ENCODE measurements around the gene LRRFIP2.

The LRRFIP2 gene

DNA sequence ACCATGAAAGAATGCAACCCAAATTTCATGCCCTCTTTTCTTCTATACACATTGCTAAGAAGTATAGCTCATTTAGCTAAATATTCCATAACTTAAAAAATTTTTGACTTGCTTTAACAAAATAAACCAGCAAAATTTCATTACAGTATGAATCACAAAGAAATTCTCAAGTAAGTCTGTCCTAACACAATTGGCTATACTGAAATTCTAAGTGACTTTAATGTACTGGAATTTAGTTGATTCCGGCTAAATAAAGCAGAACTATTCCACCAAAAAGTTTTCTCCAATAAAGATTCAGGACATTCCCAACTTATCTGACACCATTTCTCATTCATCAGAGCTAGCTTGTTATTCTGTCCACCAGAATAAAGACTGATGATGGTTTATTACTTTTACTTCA is 23.8 kb downstream of the LRRFIP2 start:
- TF ChIP-seq SCRT2 (tag by site-specific recombination; IDR thresholded peaks at IDR 0.05) (no peak), ZNF311 (tag by site-specific recombination; IDR thresholded peaks at IDR 0.05; ENCODE audit: borderline replicate concordance) (no peak), ZXDB (tag by site-specific recombination; IDR thresholded peaks at IDR 0.05) (no peak), ZNF830 (tag by site-specific recombination; IDR thresholded peaks at IDR 0.05; ENCODE audit: low read depth) (no peak), ZNF548 (tag by site-specific recombination; IDR thresholded peaks at IDR 0.05) (no peak), ZNF239 (tag by site-specific recombination; IDR thresholded peaks at IDR 0.05) (no peak), ZNF560 (tag by site-specific recombination; IDR thresholded peaks at IDR 0.05; ENCODE audit: borderline replicate concordance) (no peak), ZNF76 (tag by site-specific recombination; IDR thresholded peaks at IDR 0.05; ENCODE audit: borderline replicate concordance, low read depth) (no peak), ZNF707 (tag by site-specific recombination; IDR thresholded peaks at IDR 0.05) (no peak), ZNF629 (tag by site-specific recombination; IDR thresholded peaks at IDR 0.05) (no peak), ZNF624 (tag by site-specific recombination; IDR thresholded peaks at IDR 0.05) (no peak), EGR2 (tag by site-specific recombination; IDR thresholded peaks at IDR 0.05; ENCODE audit: low read depth) (no peak), ZNF529 (tag by site-specific recombination; IDR thresholded peaks at IDR 0.05; ENCODE audit: insufficient replicate concordance) (no peak), ZNF48 (tag by site-specific recombination; IDR thresholded peaks at IDR 0.05) (no peak), ZNF157 (tag by site-specific recombination; IDR thresholded peaks at IDR 0.05) (no peak), ZNF514 (tag by site-specific recombination; IDR thresholded peaks at IDR 0.05) (no peak), ZBTB7A (tag by site-specific recombination; IDR thresholded peaks at IDR 0.05; ENCODE audit: low read depth) (no peak), ZBTB8A (tag by site-specific recombination; IDR thresholded peaks at IDR 0.05) (no peak)
- TF ChIP-seq, protein P1, sequence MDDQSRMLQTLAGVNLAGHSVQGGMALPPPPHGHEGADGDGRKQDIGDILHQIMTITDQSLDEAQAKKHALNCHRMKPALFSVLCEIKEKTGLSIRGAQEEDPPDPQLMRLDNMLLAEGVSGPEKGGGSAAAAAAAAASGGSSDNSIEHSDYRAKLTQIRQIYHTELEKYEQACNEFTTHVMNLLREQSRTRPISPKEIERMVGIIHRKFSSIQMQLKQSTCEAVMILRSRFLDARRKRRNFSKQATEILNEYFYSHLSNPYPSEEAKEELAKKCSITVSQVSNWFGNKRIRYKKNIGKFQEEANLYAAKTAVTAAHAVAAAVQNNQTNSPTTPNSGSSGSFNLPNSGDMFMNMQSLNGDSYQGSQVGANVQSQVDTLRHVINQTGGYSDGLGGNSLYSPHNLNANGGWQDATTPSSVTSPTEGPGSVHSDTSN (CRISPR knock-in tag; IDR thresholded peaks at IDR 0.05) = no peak
- TF ChIP-seq, protein P2, sequence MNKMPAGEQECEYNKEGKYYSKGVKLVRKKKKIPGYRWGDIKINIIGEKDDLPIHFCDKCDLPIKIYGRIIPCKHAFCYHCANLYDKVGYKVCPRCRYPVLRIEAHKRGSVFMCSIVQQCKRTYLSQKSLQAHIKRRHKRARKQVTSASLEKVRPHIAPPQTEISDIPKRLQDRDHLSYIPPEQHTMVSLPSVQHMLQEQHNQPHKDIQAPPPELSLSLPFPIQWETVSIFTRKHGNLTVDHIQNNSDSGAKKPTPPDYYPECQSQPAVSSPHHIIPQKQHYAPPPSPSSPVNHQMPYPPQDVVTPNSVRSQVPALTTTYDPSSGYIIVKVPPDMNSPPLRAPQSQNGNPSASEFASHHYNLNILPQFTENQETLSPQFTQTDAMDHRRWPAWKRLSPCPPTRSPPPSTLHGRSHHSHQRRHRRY (tag by site-specific recombination; IDR thresholded peaks at IDR 0.05) = no peak
- Histone ChIP-seq H3K9me3 (ENCODE audit: control insufficient read depth, insufficient read depth, low read depth, low read length) (no peaks in the 10 kb centered on the region), H3K4me1 (ENCODE audit: control insufficient read depth, insufficient read depth, low read length) (no peaks in the 10 kb centered on the region), H3K4me3 (ENCODE audit: low read depth, low read length) (no peak overlapping the region), H3K27ac (ENCODE audit: extremely low read depth, low read depth, low read length) (no peak overlapping the region), H3K36me3 (ENCODE audit: control insufficient read depth in 2 of 2, insufficient read depth in 1 of 2, low read length in 2 of 2) (peaks cover 0 to 24% of the 10 kb centered on the region in 2 experiments; a peak in 1 of 3 replicates)
- ChIA-PET CTCF (no interaction called here), POLR2A (no interaction called here)

DNA sequence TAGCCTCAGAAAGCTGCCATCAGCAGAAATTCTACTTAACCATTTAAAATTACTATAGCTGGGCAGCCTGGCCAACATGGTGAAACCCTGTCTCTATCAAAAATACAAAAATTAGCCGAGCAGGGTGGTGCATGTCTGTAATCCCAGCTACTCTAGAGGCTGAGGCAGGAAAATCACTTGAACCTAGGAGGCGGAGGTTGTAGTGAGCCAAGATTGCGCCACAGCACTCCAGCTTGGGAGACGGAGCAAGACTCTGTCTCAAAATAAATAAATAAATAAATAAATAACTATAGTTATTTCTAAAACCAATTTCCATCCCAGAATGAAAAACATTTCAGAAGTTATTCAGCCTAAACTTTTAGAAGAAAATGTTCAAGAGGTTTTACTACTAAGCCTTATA is 25.1 kb downstream of the LRRFIP2 start:
- Histone ChIP-seq H3K4me3 (ENCODE audit: low read depth, low read length) (no peak overlapping the region), H3K27ac (ENCODE audit: extremely low read depth, low read depth, low read length) (no peak overlapping the region), H3K9me3 (ENCODE audit: control insufficient read depth, insufficient read depth, low read depth, low read length) (no peaks in the 10 kb centered on the region), H3K4me1 (ENCODE audit: control insufficient read depth, insufficient read depth, low read length) (no peaks in the 10 kb centered on the region), H3K36me3 (ENCODE audit: control insufficient read depth in 2 of 2, insufficient read depth in 1 of 2, low read length in 2 of 2) (peaks cover 0 to 28% of the 10 kb centered on the region in 2 experiments; a peak in 1 of 3 replicates)
- TF ChIP-seq ZSCAN18 (tag by site-specific recombination; IDR thresholded peaks at IDR 0.05) (no peak), ZNF2 (tag by site-specific recombination; IDR thresholded peaks at IDR 0.05) (no peak), KLF1 (tag by site-specific recombination; IDR thresholded peaks at IDR 0.05) (no peak), ZNF548 (tag by site-specific recombination; IDR thresholded peaks at IDR 0.05) (no peak), ZNF707 (tag by site-specific recombination; IDR thresholded peaks at IDR 0.05) (no peak), ZFP69B (tag by site-specific recombination; IDR thresholded peaks at IDR 0.05) (no peak), ZNF248 (tag by site-specific recombination; IDR thresholded peaks at IDR 0.05) (no peak), ZNF549 (tag by site-specific recombination; IDR thresholded peaks at IDR 0.05) (no peak)
- TF ChIP-seq, protein P3, sequence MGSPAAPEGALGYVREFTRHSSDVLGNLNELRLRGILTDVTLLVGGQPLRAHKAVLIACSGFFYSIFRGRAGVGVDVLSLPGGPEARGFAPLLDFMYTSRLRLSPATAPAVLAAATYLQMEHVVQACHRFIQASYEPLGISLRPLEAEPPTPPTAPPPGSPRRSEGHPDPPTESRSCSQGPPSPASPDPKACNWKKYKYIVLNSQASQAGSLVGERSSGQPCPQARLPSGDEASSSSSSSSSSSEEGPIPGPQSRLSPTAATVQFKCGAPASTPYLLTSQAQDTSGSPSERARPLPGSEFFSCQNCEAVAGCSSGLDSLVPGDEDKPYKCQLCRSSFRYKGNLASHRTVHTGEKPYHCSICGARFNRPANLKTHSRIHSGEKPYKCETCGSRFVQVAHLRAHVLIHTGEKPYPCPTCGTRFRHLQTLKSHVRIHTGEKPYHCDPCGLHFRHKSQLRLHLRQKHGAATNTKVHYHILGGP (tag by site-specific recombination; IDR thresholded peaks at IDR 0.05) = no peak
- TF ChIP-seq, protein P4, sequence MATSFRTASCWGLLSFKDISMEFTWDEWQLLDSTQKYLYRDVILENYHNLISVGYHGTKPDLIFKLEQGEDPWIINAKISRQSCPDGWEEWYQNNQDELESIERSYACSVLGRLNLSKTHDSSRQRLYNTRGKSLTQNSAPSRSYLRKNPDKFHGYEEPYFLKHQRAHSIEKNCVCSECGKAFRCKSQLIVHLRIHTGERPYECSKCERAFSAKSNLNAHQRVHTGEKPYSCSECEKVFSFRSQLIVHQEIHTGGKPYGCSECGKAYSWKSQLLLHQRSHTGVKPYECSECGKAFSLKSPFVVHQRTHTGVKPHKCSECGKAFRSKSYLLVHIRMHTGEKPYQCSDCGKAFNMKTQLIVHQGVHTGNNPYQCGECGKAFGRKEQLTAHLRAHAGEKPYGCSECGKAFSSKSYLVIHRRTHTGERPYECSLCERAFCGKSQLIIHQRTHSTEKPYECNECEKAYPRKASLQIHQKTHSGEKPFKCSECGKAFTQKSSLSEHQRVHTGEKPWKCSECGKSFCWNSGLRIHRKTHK (tag by site-specific recombination; IDR thresholded peaks at IDR 0.05) = no peak
- ChIA-PET POLR2A (no interaction called here), CTCF (no interaction called here)

All from HEK293 (cell line).